HUES6 (cell line): Measurements from ENCODE around the gene YJU2.
"Not testable (repeated sequence)": the region's sequence is repeated elsewhere in the genome, so short reads cannot be mapped to it uniquely, and the experiment has no call there.

ENCODE experiments used
- H3K27ac ChIP-seq: 2 replicates; pipeline ENCODE4 v1.7.0; 2013; ENCODE audit warnings: low read depth, mild to moderate bottlenecking, low read length, inconsistent platforms
- H3K27me3 ChIP-seq: 2 replicates; pipeline ENCODE4 v1.6.1; 2013; ENCODE audit warnings: low read length; ENCODE audit not compliant: control insufficient read depth, insufficient read depth
- H3K36me3 ChIP-seq: 2 replicates; pipeline ENCODE4 v1.6.1; 2013; ENCODE audit warnings: low read length; ENCODE audit not compliant: control insufficient read depth, insufficient read depth
- H3K4me1 ChIP-seq: 2 replicates; pipeline ENCODE4 v1.6.1; 2013; ENCODE audit warnings: low read length; ENCODE audit not compliant: control insufficient read depth, insufficient read depth
- H3K4me3 ChIP-seq: 2 replicates; pipeline ENCODE4 v1.5.1; 2013; ENCODE audit warnings: low read depth, low read length
- H3K9ac ChIP-seq: one replicate; pipeline ENCODE4 v1.6.1; 2013; ENCODE audit warnings: mild to moderate bottlenecking, low read length
- H3K9me3 ChIP-seq: 2 replicates; pipeline ENCODE4 v1.6.1; 2013; ENCODE audit warnings: low read depth, low read length; ENCODE audit not compliant: control insufficient read depth, insufficient read depth

YJU2 gene

GRCh38 chr19:4268816-4269430 lies 22.0 kb downstream of the YJU2 start:
- H3K4me1 ChIP-seq = no peaks in the 10 kb centered on the region
- no peak overlapping the region for H3K9ac ChIP-seq
- no peak overlapping the region for H3K4me3 ChIP-seq
- H3K36me3 ChIP-seq = peaks cover 24% of the 10 kb centered on the region
- 0 out of 2 replicates have a peak, but pooled peaks cover 3% of the 10 kb centered on the region for H3K9me3 ChIP-seq
- no peak overlapping the region for H3K27ac ChIP-seq
- no peaks in the 10 kb centered on the region for H3K27me3 ChIP-seq

- H3K36me3 ChIP-seq = peaks cover 18% of the 10 kb centered on the region
- H3K9me3 ChIP-seq = 0 out of 2 replicates have a peak, but pooled peaks cover 3% of the 10 kb centered on the region
- H3K27ac ChIP-seq = no peak overlapping the region
- H3K4me3 ChIP-seq = no peak overlapping the region
- no peak overlapping the region for H3K9ac ChIP-seq
- H3K27me3 ChIP-seq = no peaks in the 10 kb centered on the region
- 0 out of 2 replicates have a peak, but pooled peaks cover 4% of the 10 kb centered on the region for H3K4me1 ChIP-seq
Measured at GRCh38 chr19:4272894-4273293, 26.0 kb downstream of the YJU2 start.

GRCh38 chr19:4274321-4274686 lies 27.4 kb downstream of the YJU2 start:
- not testable (repeated sequence) for H3K9ac ChIP-seq, H3K4me1 ChIP-seq, H3K4me3 ChIP-seq

GRCh38 chr19:4277191-4277696 lies 30.4 kb downstream of the YJU2 start:
- H3K4me1 ChIP-seq = peaks cover 9% of the 10 kb centered on the region; the same call in 1 of the 2 replicates
- no peak overlapping the region for H3K4me3 ChIP-seq
- H3K27ac ChIP-seq = no peak overlapping the region
- no peak overlapping the region for H3K9ac ChIP-seq
- H3K9me3 ChIP-seq = no peaks in the 10 kb centered on the region
- H3K27me3 ChIP-seq = peaks cover 39% of the 10 kb centered on the region
- H3K36me3 ChIP-seq = no peaks in the 10 kb centered on the region

More at GRCh38 chr19:4274321-4274686, 27.4 kb downstream of the YJU2 start:
- H3K36me3 ChIP-seq, H3K9me3 ChIP-seq, H3K27me3 ChIP-seq, H3K27ac ChIP-seq: not testable (repeated sequence)

- H3K36me3 ChIP-seq = no peaks in the 10 kb centered on the region
- peaks cover 45% of the 10 kb centered on the region for H3K27me3 ChIP-seq
- H3K9ac ChIP-seq = no peak overlapping the region
- H3K4me3 ChIP-seq = no peak overlapping the region
- peaks cover 9% of the 10 kb centered on the region; the same call in 1 of the 2 replicates for H3K4me1 ChIP-seq
- H3K9me3 ChIP-seq = no peaks in the 10 kb centered on the region
- H3K27ac ChIP-seq = no peak overlapping the region
Measured at GRCh38 chr19:4278010-4278409, 31.1 kb downstream of the YJU2 start.

- peaks cover 9% of the 10 kb centered on the region; the same call in 1 of the 2 replicates for H3K4me1 ChIP-seq
- H3K27ac ChIP-seq = no peak within 1 kb of the TSS
- no peaks in the 10 kb centered on the region for H3K9me3 ChIP-seq
- H3K36me3 ChIP-seq = no peaks in the 10 kb centered on the region
- peak within 1 kb of the TSS; percentile 61 for H3K4me3 ChIP-seq
- peak within 1 kb of the TSS; percentile 19 for H3K9ac ChIP-seq
- peaks cover 48% of the 10 kb centered on the region for H3K27me3 ChIP-seq
Measured at GRCh38 chr19:4278419-4279266, 31.8 kb downstream of the YJU2 start, which contains the start of gene SHD. Gene SHD (plus strand): TSS chr19:4279266. CDS start chr19:4280064, 798 bp downstream.

GRCh38 chr19:4279267-4279529 lies 32.3 kb downstream of the YJU2 start:
- H3K27me3 ChIP-seq = peaks cover 48% of the 10 kb centered on the region
- H3K36me3 ChIP-seq = no peaks in the 10 kb centered on the region
- no peak overlapping the region for H3K27ac ChIP-seq
- peak overlapping the region; percentile 19 for H3K9ac ChIP-seq
- H3K4me1 ChIP-seq = peaks cover 9% of the 10 kb centered on the region; the same call in 1 of the 2 replicates
- peak overlapping the region; percentile 61 for H3K4me3 ChIP-seq
- H3K9me3 ChIP-seq = no peaks in the 10 kb centered on the region

GRCh38 chr19:4279530-4280422 lies 32.9 kb downstream of the YJU2 start:
- H3K27ac ChIP-seq = no peak overlapping the region
- peaks cover 9% of the 10 kb centered on the region; the same call in 1 of the 2 replicates for H3K4me1 ChIP-seq
- H3K27me3 ChIP-seq = peaks cover 50% of the 10 kb centered on the region
- H3K36me3 ChIP-seq = no peaks in the 10 kb centered on the region
- H3K9me3 ChIP-seq = no peaks in the 10 kb centered on the region
- H3K9ac ChIP-seq = peak overlapping the region; percentile 19
- peak overlapping the region; percentile 61 for H3K4me3 ChIP-seq

- Histone ChIP-seq H3K36me3 (no peaks in the 10 kb centered on the region), H3K4me3 (peak overlapping the region; percentile 53), H3K4me1 (peaks cover 6% of the 10 kb centered on the region; the same call in 1 of the 2 replicates), H3K27me3 (peaks cover 48% of the 10 kb centered on the region), H3K9ac (no peak overlapping the region), H3K9me3 (no peaks in the 10 kb centered on the region), H3K27ac (no peak overlapping the region)
Measured at GRCh38 chr19:4284176-4284958, 37.5 kb downstream of the YJU2 start.

GRCh38 chr19:4284974-4285373 lies 38.1 kb downstream of the YJU2 start:
- no peaks in the 10 kb centered on the region for H3K36me3 ChIP-seq
- H3K4me3 ChIP-seq = peak overlapping the region; percentile 53
- H3K4me1 ChIP-seq = peaks cover 6% of the 10 kb centered on the region; the same call in 1 of the 2 replicates
- H3K27ac ChIP-seq = no peak overlapping the region
- H3K27me3 ChIP-seq = peaks cover 42% of the 10 kb centered on the region
- no peaks in the 10 kb centered on the region for H3K9me3 ChIP-seq
- H3K9ac ChIP-seq = no peak overlapping the region
